NCI-H446 (cell line): ENCODE measurements around the gene PLCXD1.
"Not testable (repeated sequence)": the region's sequence is repeated elsewhere in the genome, so short reads cannot be mapped to it uniquely, and the experiment has no call there.

Experiments
- DNase-seq, 2 experiments: peaks; one replicate each; lab custom pipeline; 2025; lab: John Stamatoyannopoulos, UW

The PLCXD1 gene

GRCh38 chrX:292900-293897 is 12.0 kb downstream of the PLCXD1 start:
- no peak for DNase-seq

- DNase-seq = no peak
Measured at GRCh38 chrX:295136-295535, 14.0 kb downstream of the PLCXD1 start.

- no peak for DNase-seq
Measured at GRCh38 chrX:298993-299392, 17.8 kb downstream of the PLCXD1 start.

- DNase-seq = no peak
Measured at GRCh38 chrX:300334-300733, 19.2 kb downstream of the PLCXD1 start.

- DNase-seq = no peak
Measured at GRCh38 chrX:302975-303374, 21.8 kb downstream of the PLCXD1 start.

- not testable (repeated sequence) for DNase-seq
Measured at GRCh38 chrX:305781-306613, 24.8 kb downstream of the PLCXD1 start.

- not testable (repeated sequence) for DNase-seq
Measured at GRCh38 chrX:306614-307251, 25.6 kb downstream of the PLCXD1 start.

- DNase-seq = no peak
Measured at GRCh38 chrX:307261-308111, 26.3 kb downstream of the PLCXD1 start.

- DNase-seq = no peak
Measured at GRCh38 chrX:308821-309520, 27.8 kb downstream of the PLCXD1 start.

- no peak for DNase-seq
Measured at GRCh38 chrX:310621-311155, 29.5 kb downstream of the PLCXD1 start.

GRCh38 chrX:311156-312129 is 30.3 kb downstream of the PLCXD1 start:
- DNase-seq = no peak

- DNase-seq = no peak
Measured at GRCh38 chrX:312621-313331, 31.6 kb downstream of the PLCXD1 start.

GRCh38 chrX:313546-313945 is 32.4 kb downstream of the PLCXD1 start:
- DNase-seq = no peak

GRCh38 chrX:314049-314448 is 32.9 kb downstream of the PLCXD1 start:
- no peak for DNase-seq

- no peak for DNase-seq
Measured at GRCh38 chrX:314781-315595, 33.8 kb downstream of the PLCXD1 start.

GRCh38 chrX:316351-317325 is 35.5 kb downstream of the PLCXD1 start:
- DNase-seq = no peak
